ENCODE results near the gene DLGAP1.

- no peak for TF ChIP-seq CTCF (IDR thresholded peaks at IDR 0.05)
- no peak for TF ChIP-seq POLR2A (IDR thresholded peaks at IDR 0.05)
- TF ChIP-seq POLR2AphosphoS5 (IDR thresholded peaks at IDR 0.05): no peak
- no peak for TF ChIP-seq EP300 (IDR thresholded peaks at IDR 0.05)
Measured at GRCh38 chr18:3960142-3960541, 495.0 kb downstream of the DLGAP1 start.
